Brain microvascular endothelial cell (primary cell): Measurements from ENCODE around the gene SMG6.
A peak's percentile ranks its signal among the peaks of the same experiment; 100 is the strongest.

ENCODE experiments used
- DNase-seq: peaks from one replicate; pipeline ENCODE4 v3.0.0-alpha.2; 2020
- H3K27ac ChIP-seq: fragments of 250-450 bp; sonication (Bioruptor Pico); 2 replicates; pipeline ENCODE4 v1.5.1; 2020; ENCODE audit warnings: mild to moderate bottlenecking, moderate library complexity
- H3K27me3 ChIP-seq: fragments of 250-450 bp; sonication (Bioruptor Pico); replicated peaks from 2 replicates; pipeline ENCODE4 v1.5.1; 2020; ENCODE audit warnings: mild to moderate bottlenecking
- H3K36me3 ChIP-seq: fragments of 250-450 bp; sonication (Bioruptor Pico); replicated peaks from 2 replicates; pipeline ENCODE4 v1.5.1; 2020; ENCODE audit warnings: mild to moderate bottlenecking
- H3K4me3 ChIP-seq: 2 replicates; pipeline ENCODE4 v1.5.1; 2011; ENCODE audit warnings: low read depth, mild to moderate bottlenecking, control low read depth, low read length, moderate library complexity
- in situ Hi-C: cut with HindIII; loops from 2 replicates; pipeline ENCODE4 v1.10.0; 2017; ENCODE audit warnings: low sequenced_read_pairs, low pct_ligation_motif_present
- TF ChIP-seq, protein P1 (sequence below): IDR thresholded peaks from 2 replicates; pipeline ENCODE4 v1.5.1; 2011; ENCODE audit warnings: low read depth, mild to moderate bottlenecking, moderate library complexity, low read length, control low read depth, inconsistent platforms; ENCODE audit errors: missing control alignments

The SMG6 gene

DNA sequence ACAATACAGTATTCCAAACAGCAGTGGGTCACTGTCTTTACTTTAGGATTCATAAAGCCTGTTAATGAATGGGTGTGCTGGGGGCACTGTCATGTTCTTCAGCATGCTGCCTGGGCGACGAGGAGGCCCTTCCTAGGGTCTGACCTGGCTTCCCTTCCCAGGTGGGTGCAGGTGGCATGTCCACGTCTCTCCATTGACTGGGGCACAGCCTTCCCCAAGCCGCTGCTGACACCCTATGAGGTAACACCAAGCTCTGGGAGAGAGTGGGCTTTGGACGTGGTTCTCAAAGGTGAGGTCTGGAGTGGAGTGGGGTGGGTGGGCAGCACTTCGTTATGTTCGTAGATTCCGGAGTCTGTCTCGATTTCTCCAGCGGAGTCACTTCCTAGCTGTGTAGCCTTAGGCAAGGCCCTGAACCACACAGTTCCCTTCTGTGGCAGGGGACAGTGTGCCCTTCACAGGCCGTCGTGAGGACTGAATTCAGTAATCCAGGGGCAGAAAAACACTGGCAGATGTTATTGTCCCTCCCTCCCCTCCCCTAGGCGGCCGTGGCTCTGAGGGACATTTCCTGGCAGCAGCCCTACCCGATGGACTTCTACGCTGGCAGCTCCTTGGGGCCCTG is 262.5 kb downstream of the SMG6 start:
- in situ Hi-C loops, result no loop called here

DNA sequence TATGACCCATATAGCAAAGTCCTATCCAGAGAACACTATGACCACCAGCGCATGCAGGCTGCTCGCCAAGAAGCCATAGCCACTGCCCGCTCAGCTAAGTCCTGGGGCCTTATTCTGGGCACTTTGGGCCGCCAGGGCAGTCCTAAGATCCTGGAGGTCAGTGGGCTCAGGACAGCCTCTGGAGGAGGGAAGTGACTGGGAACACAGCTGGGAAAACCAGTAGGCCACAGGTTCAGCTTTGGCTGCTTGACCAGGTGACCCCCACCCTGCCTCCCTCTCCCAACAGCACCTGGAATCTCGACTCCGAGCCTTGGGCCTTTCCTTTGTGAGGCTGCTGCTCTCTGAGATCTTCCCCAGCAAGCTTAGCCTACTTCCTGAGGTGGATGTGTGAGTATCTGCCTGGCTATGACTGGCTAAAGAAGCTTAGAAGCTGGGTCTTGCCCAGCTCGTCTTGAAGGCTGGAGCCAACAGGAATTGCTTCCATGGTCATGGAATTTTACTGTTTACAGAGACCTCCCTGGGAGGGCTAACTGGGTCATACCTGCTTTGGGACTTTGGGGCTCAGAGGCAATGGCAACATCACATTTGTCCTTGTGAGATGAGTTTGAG is 263.3 kb downstream of the SMG6 start:
- Histone ChIP-seq H3K4me3 (no peak overlapping the region), H3K27ac (no peak overlapping the region), H3K36me3 (peaks cover 23% of the 10 kb centered on the region), H3K27me3 (no peaks in the 10 kb centered on the region)
- TF ChIP-seq, protein P1, sequence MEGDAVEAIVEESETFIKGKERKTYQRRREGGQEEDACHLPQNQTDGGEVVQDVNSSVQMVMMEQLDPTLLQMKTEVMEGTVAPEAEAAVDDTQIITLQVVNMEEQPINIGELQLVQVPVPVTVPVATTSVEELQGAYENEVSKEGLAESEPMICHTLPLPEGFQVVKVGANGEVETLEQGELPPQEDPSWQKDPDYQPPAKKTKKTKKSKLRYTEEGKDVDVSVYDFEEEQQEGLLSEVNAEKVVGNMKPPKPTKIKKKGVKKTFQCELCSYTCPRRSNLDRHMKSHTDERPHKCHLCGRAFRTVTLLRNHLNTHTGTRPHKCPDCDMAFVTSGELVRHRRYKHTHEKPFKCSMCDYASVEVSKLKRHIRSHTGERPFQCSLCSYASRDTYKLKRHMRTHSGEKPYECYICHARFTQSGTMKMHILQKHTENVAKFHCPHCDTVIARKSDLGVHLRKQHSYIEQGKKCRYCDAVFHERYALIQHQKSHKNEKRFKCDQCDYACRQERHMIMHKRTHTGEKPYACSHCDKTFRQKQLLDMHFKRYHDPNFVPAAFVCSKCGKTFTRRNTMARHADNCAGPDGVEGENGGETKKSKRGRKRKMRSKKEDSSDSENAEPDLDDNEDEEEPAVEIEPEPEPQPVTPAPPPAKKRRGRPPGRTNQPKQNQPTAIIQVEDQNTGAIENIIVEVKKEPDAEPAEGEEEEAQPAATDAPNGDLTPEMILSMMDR, result no peak
- in situ Hi-C loops, result no loop called here
- DNase-seq, result no peak

More for the DNA sequence above, 262.5 kb downstream of the SMG6 start:
- Histone ChIP-seq H3K27ac (peak overlapping the region; percentile 88), H3K4me3 (peak overlapping the region; percentile 85), H3K27me3 (no peaks in the 10 kb centered on the region), H3K36me3 (peaks cover 17% of the 10 kb centered on the region)
- DNase-seq, result no peak
- TF ChIP-seq, protein P1, result no peak

DNA sequence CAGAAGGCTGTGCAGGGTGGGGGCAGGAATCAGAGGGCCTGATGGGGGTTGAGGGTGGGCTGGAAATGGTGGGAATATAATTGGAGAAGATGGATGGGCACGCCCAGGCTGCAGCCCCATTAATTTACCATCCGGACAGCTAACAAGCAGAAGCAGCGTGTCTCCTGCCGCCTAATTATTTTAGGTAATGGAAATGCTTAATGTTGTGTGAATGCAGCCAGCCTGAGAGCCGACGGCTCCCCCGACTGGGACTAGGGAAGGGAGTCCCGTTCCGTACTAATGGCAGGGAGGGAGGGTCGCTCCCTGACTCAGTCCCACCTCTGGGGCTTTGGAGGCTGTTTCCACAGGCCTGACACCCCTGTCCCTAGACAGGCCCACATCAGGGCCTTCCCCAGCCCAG is 266.4 kb downstream of the SMG6 start:
- Histone ChIP-seq H3K27ac (no peak overlapping the region), H3K27me3 (no peaks in the 10 kb centered on the region), H3K36me3 (peaks cover 18% of the 10 kb centered on the region), H3K4me3 (no peak overlapping the region)
- in situ Hi-C loops, result no loop called here
- TF ChIP-seq, protein P1, result no peak
- no peak for DNase-seq

DNA sequence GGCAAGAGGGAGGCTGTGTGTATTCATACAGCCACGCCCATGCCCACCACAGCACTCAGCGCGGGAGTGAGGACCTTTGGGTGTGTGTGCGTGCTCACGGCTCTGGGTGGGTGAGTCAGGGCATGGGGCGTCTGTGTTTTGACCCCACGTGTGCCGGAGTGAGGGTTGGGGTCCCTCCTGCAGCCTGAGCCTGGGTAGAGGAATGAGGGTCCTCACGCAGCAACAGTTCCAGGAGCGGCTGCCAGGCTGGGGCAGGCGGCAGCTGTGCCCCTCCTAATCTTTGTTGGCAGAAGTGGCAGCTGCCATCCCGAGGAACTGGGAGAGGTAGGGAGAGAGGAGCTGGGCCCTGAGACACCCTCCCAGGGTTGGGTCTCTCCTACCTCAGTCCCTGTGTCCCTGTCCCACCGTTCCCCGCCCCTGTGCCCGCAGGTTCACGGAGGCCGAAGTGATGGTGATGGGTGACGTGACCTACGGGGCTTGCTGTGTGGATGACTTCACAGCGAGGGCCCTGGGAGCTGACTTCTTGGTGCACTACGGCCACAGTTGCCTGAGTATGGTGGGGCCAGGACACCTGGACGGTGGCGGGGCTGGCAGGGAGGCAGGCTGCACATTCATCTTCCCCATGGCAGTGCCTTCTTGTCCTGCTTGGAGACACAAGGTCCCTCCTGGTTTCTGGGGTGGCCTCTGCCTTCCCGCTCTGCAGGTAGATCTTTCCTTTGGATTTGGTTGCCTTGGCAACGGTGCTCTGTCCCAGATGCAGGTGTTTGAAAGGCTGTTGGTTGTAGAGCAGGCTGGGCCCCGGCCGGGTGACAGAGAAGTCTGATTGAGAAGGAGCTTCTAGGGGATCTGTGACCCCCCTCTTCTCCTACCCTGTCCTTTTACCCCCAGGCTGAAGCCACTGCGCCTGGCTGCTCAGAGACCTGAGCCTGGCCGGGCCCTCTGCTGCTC is 267.8 kb downstream of the SMG6 start:
- peaks cover 18% of the 10 kb centered on the region for H3K36me3 ChIP-seq

DNA sequence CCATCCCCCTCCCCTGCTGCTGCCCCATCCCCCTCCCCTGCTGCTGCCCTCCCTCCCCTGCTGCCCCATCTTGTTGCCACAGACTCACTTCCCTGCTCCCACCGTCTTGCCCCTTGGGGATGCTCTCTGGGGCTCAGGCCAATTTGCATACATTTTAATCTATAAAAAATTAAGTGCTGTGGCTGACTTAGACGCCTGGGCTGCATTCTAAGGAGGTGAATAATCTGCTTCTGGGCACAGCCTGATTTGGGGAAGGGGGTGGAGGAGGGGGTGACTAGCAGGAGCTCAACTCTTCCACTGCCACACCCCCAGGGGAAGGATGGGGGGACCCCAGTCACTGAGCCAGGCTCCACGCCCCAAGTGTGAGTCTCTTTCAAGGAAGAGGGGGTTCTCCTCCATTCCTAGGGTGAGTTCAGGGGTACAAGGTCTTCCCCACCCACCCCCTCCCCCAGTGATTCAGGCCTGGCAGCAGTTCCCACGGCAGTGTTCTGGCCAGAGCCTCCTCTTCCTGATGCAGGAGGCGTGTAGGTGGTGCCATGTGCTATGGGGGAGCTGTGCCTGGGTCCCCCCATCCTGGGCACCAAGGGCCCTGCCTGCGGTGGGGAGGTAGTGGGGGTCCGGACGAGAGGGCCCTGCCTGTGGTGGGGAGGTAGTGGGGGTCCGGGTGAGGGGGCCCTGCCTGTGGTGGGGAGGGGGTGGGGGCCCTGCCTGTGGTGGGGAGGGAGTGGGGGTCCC is 268.6 kb downstream of the SMG6 start:
- Histone ChIP-seq H3K36me3 (peaks cover 18% of the 10 kb centered on the region), H3K4me3 (no peak overlapping the region), H3K27ac (no peak overlapping the region), H3K27me3 (no peaks in the 10 kb centered on the region)
- in situ Hi-C loops, result no loop called here
- TF ChIP-seq, protein P1, result no peak
- DNase-seq, result no peak

More for the DNA sequence above, 267.8 kb downstream of the SMG6 start:
- DNase-seq, result no peak
- H3K4me3 ChIP-seq, result no peak overlapping the region
- TF ChIP-seq, protein P1, result no peak
- no peaks in the 10 kb centered on the region for H3K27me3 ChIP-seq
- in situ Hi-C loops, result no loop called here
- H3K27ac ChIP-seq, result no peak overlapping the region
